Activated CD8-positive, alpha-beta memory T cell treated with anti-CD3 and anti-CD28 coated beads, Interleukin-2, amount 10 ng/mL, durations not matched to agents 7 days and 5 days (primary cell): Measurements from ENCODE around the gene CDY2A. TPM values are rescaled to one million over a fixed set of nuclear protein-coding genes. Genes with fewer than 3 reads are reported as not detected.

Experiments used
- total RNA-seq, 2 experiments: library from RNA; stranded (reverse); gene quantifications; one replicate each; pipeline ENCODE4 v1.2.3, GENCODE V29; 2021

Gene CDY2A
- total RNA-seq, 2 experiments from 2014 or later, result not detected

Other genes with a start within 250 kb of the CDY2A start
- gene CDY2B, start 145.6 kb upstream of the CDY2A start, total RNA-seq, result not detected